SU-DHL-6 (cell line): ENCODE results near the gene AP5Z1.
A peak's percentile ranks its signal among the peaks of the same experiment; 100 is the strongest.

Experiments
- H2AFZ ChIP-seq: fragments of 200-600 bp; sonication (generic); 2 replicates; pipeline ENCODE4 v1.6.1; 2014; ENCODE audit warnings: low read depth, mild to moderate bottlenecking, moderate library complexity, mixed read lengths, antibody characterized with exemption, low read length; ENCODE audit not compliant: severe bottlenecking
- H3F3A ChIP-seq: fragments of 200-600 bp; shearing (Covaris generic); 2 replicates; pipeline ENCODE4 v1.6.0; 2016; ENCODE audit warnings: antibody characterized with exemption, mild to moderate bottlenecking; ENCODE audit not compliant: insufficient read depth
- H3K27ac ChIP-seq: fragments of 200-600 bp; sonication (generic); 2 replicates; pipeline ENCODE4 v1.5.1; 2016; ENCODE audit warnings: low read depth, mild to moderate bottlenecking, low read length, moderate library complexity, mixed read lengths
- H3K27me3 ChIP-seq: fragments of 200-600 bp; sonication (generic), shearing (Covaris generic); 2 replicates; pipeline ENCODE4 v1.6.0; 2014; ENCODE audit warnings: mild to moderate bottlenecking, low read length
- H3K36me3 ChIP-seq: fragments of 200-600 bp; sonication (generic); 2 replicates; pipeline ENCODE4 v1.6.1; 2014; ENCODE audit warnings: mild to moderate bottlenecking, low read length, mixed read lengths
- H3K4me2 ChIP-seq: fragments of 300-600, 200-600 bp; shearing (Covaris generic), sonication (generic); 2 replicates; pipeline ENCODE4 v1.6.0; 2014; ENCODE audit warnings: low read length, low read depth, mild to moderate bottlenecking; ENCODE audit not compliant: poor library complexity, severe bottlenecking
- H3K4me3 ChIP-seq: fragments of 200-600 bp; sonication (generic); 2 replicates; pipeline ENCODE4 v1.5.1; 2014; ENCODE audit warnings: antibody characterized with exemption, low read length, mild to moderate bottlenecking, mixed read lengths; ENCODE audit not compliant: insufficient read depth, poor library complexity, severe bottlenecking
- H3K79me2 ChIP-seq: fragments of 200-600 bp; sonication (generic); 2 replicates; pipeline ENCODE4 v1.6.1; 2014; ENCODE audit warnings: mild to moderate bottlenecking, low read length, moderate library complexity; ENCODE audit not compliant: insufficient read depth
- H3K9ac ChIP-seq: fragments of 200-600 bp; sonication (generic); 2 replicates; pipeline ENCODE4 v1.7.0; 2014; ENCODE audit warnings: mild to moderate bottlenecking, low read length
- H3K9me2 ChIP-seq: fragments of 200-600 bp; sonication (generic); replicated peaks from 2 replicates; pipeline ENCODE4 v1.6.1; 2014; ENCODE audit warnings: low read length; ENCODE audit not compliant: insufficient read depth
- H3K9me3 ChIP-seq: fragments of 200-600 bp; sonication (generic); 2 replicates; pipeline ENCODE4 v1.6.1; 2014; ENCODE audit warnings: low read length, mixed read lengths; ENCODE audit not compliant: insufficient read depth
- H4K20me1 ChIP-seq: fragments of 200-600 bp; sonication (generic); 2 replicates; pipeline ENCODE4 v1.6.1; 2014; ENCODE audit warnings: low read depth, mild to moderate bottlenecking, antibody characterized with exemption, low read length, moderate library complexity, mixed read lengths
- EZH2phosphoT487 ChIP-seq: fragments of 200-600 bp; sonication (generic), shearing (Covaris generic); conservative IDR thresholded peaks from 2 replicates; pipeline ENCODE4 v1.6.1; 2018; ENCODE audit warnings: mild to moderate bottlenecking, antibody characterized with exemption, low read length, moderate library complexity, mixed read lengths
- TF ChIP-seq, protein P1 (sequence below): fragments of 200-600 bp; sonication (generic); IDR thresholded peaks from one replicate; pipeline ENCODE4 v1.5.1; 2017; ENCODE audit warnings: antibody characterized with exemption, mild to moderate bottlenecking, low read length, moderate library complexity; ENCODE audit not compliant: insufficient read depth, poor library complexity, severe bottlenecking

The AP5Z1 gene, protein sequence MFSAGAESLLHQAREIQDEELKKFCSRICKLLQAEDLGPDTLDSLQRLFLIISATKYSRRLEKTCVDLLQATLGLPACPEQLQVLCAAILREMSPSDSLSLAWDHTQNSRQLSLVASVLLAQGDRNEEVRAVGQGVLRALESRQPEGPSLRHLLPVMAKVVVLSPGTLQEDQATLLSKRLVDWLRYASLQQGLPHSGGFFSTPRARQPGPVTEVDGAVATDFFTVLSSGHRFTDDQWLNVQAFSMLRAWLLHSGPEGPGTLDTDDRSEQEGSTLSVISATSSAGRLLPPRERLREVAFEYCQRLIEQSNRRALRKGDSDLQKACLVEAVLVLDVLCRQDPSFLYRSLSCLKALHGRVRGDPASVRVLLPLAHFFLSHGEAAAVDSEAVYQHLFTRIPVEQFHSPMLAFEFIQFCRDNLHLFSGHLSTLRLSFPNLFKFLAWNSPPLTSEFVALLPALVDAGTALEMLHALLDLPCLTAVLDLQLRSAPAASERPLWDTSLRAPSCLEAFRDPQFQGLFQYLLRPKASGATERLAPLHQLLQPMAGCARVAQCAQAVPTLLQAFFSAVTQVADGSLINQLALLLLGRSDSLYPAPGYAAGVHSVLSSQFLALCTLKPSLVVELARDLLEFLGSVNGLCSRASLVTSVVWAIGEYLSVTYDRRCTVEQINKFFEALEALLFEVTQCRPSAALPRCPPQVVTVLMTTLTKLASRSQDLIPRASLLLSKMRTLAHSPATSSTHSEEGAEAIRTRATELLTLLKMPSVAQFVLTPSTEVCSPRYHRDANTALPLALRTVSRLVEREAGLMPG

DNA sequence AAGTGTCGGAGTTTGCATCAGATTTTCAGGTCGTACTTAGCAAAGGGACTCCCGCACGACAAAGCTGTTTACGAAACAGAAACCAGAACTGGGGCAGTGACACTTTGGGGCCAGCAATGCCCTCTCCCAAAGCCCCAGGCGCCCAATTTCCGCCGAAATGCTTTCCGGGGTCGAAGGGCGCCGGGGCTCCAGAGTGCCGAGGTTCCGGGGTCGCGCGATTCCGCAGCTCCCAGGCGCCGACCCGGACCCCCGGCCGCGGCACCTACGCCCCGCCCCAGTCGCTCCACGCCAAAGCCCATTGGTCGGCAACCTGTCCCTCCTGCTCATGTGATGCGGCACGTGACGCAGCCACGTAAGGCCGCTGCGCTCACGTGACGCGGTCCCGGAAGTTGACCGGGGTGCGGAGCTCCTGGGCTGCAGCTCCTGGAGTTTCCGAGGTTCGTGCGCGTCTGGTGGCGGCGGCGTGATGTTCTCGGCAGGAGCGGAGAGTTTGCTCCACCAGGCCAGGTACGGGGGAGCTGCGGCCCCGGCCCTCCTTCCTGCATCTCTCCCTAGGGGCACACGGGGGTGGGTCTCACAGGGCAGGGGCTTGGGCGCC, at the start of gene AP5Z1:
TSS of gene AP5Z1 (plus strand) at position 374 of the 598 bp plus-strand sequence. CDS start at position 467, 93 bp downstream.
- Histone ChIP-seq H3K9me3 (no peaks in the 10 kb centered on the region), H3F3A (0 out of 2 replicates have a peak, but pooled peaks cover 7% of the 10 kb centered on the region), H3K27me3 (no peaks in the 10 kb centered on the region), H3K27ac (peak within 1 kb of the TSS; percentile 67), H3K4me3 (peak within 1 kb of the TSS; percentile 97), H4K20me1 (peaks cover 3% of the 10 kb centered on the region; the same call in 1 of the 2 replicates), H3K79me2 (peaks cover 38% of the 10 kb centered on the region), H3K9ac (peak within 1 kb of the TSS; percentile 90), H3K9me2 (no peaks in the 10 kb centered on the region), H3K36me3 (no peaks in the 10 kb centered on the region), H3K4me2 (peak within 1 kb of the TSS; percentile 96), H2AFZ (peak within 1 kb of the TSS; percentile 77)
- no peak for TF ChIP-seq EZH2phosphoT487
- TF ChIP-seq, protein P1, sequence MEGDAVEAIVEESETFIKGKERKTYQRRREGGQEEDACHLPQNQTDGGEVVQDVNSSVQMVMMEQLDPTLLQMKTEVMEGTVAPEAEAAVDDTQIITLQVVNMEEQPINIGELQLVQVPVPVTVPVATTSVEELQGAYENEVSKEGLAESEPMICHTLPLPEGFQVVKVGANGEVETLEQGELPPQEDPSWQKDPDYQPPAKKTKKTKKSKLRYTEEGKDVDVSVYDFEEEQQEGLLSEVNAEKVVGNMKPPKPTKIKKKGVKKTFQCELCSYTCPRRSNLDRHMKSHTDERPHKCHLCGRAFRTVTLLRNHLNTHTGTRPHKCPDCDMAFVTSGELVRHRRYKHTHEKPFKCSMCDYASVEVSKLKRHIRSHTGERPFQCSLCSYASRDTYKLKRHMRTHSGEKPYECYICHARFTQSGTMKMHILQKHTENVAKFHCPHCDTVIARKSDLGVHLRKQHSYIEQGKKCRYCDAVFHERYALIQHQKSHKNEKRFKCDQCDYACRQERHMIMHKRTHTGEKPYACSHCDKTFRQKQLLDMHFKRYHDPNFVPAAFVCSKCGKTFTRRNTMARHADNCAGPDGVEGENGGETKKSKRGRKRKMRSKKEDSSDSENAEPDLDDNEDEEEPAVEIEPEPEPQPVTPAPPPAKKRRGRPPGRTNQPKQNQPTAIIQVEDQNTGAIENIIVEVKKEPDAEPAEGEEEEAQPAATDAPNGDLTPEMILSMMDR, result no peak

DNA sequence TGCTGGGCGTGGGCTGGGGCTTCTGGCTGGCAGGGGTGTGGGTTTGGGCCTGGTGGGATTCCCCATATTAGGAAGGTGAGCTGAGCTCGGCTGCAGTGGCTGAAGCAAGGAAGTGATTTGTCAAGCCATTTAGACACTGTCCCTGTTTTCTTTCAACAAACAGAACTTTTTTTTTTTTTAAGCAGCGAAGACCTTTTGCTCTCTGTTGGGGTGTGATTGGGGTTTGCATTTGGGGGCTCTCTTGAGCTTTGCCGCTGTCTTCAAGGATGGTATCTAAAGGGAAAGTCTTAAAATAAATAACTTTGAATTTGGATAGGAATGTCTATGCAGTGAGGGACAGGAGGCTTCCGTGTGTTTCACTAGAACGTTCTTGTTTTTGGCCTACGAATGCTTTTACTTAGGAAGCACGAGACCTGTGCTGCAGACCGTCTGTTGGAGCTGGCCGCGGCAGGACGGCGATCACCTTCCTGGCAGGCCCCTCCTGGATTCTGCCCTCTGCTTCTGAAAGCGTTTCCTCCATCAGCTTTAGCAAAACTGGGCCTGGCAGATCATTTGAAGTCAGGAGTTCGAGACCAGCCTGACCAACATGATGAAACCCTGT, 49.5 kb upstream of the AP5Z1 start:
- Histone ChIP-seq H3K9me2 (no peaks in the 10 kb centered on the region), H3K4me3 (no peak overlapping the region), H3K27me3 (no peaks in the 10 kb centered on the region), H3F3A (no peaks in the 10 kb centered on the region), H3K27ac (no peak overlapping the region), H3K36me3 (no peaks in the 10 kb centered on the region), H3K9ac (no peak overlapping the region), H3K4me2 (no peak overlapping the region), H2AFZ (no peak overlapping the region), H3K9me3 (no peaks in the 10 kb centered on the region), H3K79me2 (peaks cover 47% of the 10 kb centered on the region), H4K20me1 (no peaks in the 10 kb centered on the region; the same call in 1 of the 2 replicates)
- no peak for TF ChIP-seq EZH2phosphoT487
- TF ChIP-seq, protein P1, result no peak

DNA sequence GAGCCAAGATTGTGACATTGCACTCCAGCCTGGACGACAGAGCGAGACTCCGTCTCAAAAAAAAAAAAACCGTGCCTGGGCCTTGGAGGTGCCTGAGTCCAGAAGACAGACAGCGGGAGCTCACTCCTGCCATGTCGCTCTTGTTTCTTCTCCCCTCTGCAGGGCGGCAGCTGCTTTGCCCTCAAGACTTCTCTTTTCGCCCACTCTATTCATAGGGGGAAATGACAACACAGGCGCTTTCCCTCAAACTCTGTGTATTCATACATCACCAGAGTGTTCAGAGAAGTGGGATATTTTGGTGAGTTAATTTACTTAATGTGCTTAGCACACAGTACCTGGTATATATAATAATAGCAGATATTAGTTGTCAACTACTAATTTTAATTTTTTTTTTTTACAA, 48.9 kb upstream of the AP5Z1 start:
- Histone ChIP-seq H3K4me2 (no peak overlapping the region), H4K20me1 (no peaks in the 10 kb centered on the region; the same call in 1 of the 2 replicates), H3K79me2 (peaks cover 45% of the 10 kb centered on the region), H3K27ac (no peak overlapping the region), H3F3A (no peaks in the 10 kb centered on the region), H2AFZ (no peak overlapping the region), H3K9me3 (no peaks in the 10 kb centered on the region), H3K4me3 (no peak overlapping the region), H3K9ac (no peak overlapping the region), H3K27me3 (no peaks in the 10 kb centered on the region), H3K36me3 (no peaks in the 10 kb centered on the region), H3K9me2 (no peaks in the 10 kb centered on the region)
- no peak for TF ChIP-seq EZH2phosphoT487
- TF ChIP-seq, protein P1, result no peak
